Urothelium cell line (cell line): ENCODE data around the gene S100A8.
"Not testable (repeated sequence)": the region's sequence is repeated elsewhere in the genome, so short reads cannot be mapped to it uniquely, and the experiment has no call there.

ENCODE experiments used
- DNase-seq: peaks from one replicate; pipeline ENCODE4 v3.0.0; 2011; ENCODE audit warnings: low spot score, mixed read lengths
- FAIRE-seq: peaks from 2 replicates; lab custom pipeline; 2011; peaks lifted over from hg19 to GRCh38; lab: Jason Lieb, UNC

Gene S100A8

GRCh38 chr1:153417136-153417888, 26.4 kb upstream of the S100A8 start:
- DNase-seq, result no peak
- FAIRE-seq, result no peak

- no peak for DNase-seq
- no peak for FAIRE-seq
Observed at GRCh38 chr1:153415850-153416570, 25.1 kb upstream of the S100A8 start, which contains the start of gene S100A7A. TSS of gene S100A7A (plus strand) at chr1:153416520. CDS start at chr1:153418083, 1,563 bp downstream.

- not testable (repeated sequence) for FAIRE-seq, DNase-seq
Observed at GRCh38 chr1:153413961-153414360, 23.1 kb upstream of the S100A8 start.

- not testable (repeated sequence) for FAIRE-seq
Observed at GRCh38 chr1:153407274-153407673, 16.4 kb upstream of the S100A8 start.

GRCh38 chr1:153405825-153406599, 15.1 kb upstream of the S100A8 start:
- DNase-seq, FAIRE-seq: not testable (repeated sequence)

More at GRCh38 chr1:153407274-153407673, 16.4 kb upstream of the S100A8 start:
- DNase-seq, result not testable (repeated sequence)

- peak; percentile 44 for DNase-seq
- no peak for FAIRE-seq
Observed at GRCh38 chr1:153404768-153405167, 13.9 kb upstream of the S100A8 start.

- DNase-seq (no peak), FAIRE-seq (no peak)
Observed at GRCh38 chr1:153404086-153404635, 13.3 kb upstream of the S100A8 start.

- DNase-seq (no peak), FAIRE-seq (no peak)
Observed at GRCh38 chr1:153403421-153404085, 12.7 kb upstream of the S100A8 start.

GRCh38 chr1:153402226-153402625, 11.4 kb upstream of the S100A8 start:
- FAIRE-seq (no peak), DNase-seq (no peak)

GRCh38 chr1:153401461-153401860, 10.6 kb upstream of the S100A8 start:
- DNase-seq (no peak), FAIRE-seq (no peak)

- no peak for FAIRE-seq
Observed at GRCh38 chr1:153400244-153400643, 9.4 kb upstream of the S100A8 start.

GRCh38 chr1:153399401-153400055, 8.7 kb upstream of the S100A8 start:
- DNase-seq (no peak), FAIRE-seq (no peak)

More at GRCh38 chr1:153400244-153400643, 9.4 kb upstream of the S100A8 start:
- DNase-seq, result no peak

GRCh38 chr1:153397924-153398651, 7.2 kb upstream of the S100A8 start:
- FAIRE-seq, result no peak
- no peak for DNase-seq

- FAIRE-seq, result no peak
Observed at GRCh38 chr1:153397051-153397923, 6.4 kb upstream of the S100A8 start.

GRCh38 chr1:153396461-153396860, 5.6 kb upstream of the S100A8 start:
- DNase-seq, result no peak
- FAIRE-seq, result no peak

More at GRCh38 chr1:153397051-153397923, 6.4 kb upstream of the S100A8 start:
- DNase-seq, result no peak

- DNase-seq, result no peak
- FAIRE-seq, result no peak
Observed at GRCh38 chr1:153395776-153396175, 4.9 kb upstream of the S100A8 start.

- FAIRE-seq, result no peak
- no peak for DNase-seq
Observed at GRCh38 chr1:153395136-153395685, 4.3 kb upstream of the S100A8 start.

GRCh38 chr1:153394391-153394790, 3.5 kb upstream of the S100A8 start:
- no peak for FAIRE-seq
- DNase-seq, result no peak
